Central memory CD4-positive, alpha-beta T cell (primary cell): ENCODE data around the gene MYO3B.

Experiments used
- DNase-seq: peaks from one replicate; pipeline ENCODE4 v3.0.0; 2022

MYO3B gene

DNA sequence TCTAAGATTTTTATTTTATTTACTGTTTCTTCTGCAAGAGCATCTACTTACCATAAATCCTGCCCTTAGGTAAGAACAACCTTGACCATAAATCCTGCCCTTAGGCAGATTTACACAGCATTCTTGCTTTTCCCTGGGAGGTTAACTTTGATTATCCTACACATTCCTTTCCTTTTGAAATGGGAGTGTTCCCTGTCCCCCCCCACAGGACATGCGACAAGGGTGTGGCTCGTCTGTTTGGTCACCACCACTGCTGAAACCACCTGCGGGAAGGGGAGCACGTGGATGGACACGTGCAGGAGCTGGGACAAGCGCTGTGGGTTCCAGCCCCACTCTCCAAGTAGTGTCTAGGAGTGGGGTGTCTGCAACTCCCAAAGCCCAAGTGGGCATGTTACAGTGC lies 297.9 kb downstream of the MYO3B start:
- DNase-seq = no peak

DNA sequence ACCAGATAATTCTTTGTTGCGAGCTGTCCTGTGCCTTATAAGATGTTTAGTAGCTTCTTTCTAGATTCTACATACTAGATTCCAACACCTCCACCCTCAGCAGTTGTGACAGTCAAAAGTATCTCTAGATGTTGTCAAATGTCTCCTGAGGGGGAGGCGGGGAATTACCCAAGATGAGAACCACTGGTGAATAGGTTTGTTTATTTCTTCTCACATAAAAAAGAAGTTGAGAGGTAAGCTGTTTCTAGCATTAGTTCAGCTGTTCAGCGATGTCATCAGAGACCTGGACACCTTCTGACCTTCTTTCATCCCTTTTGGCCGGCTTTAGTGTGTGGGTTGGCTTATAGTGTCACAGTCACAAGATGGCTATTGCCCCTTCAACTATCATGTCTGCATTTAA lies 299.7 kb downstream of the MYO3B start:
- no peak for DNase-seq

DNA sequence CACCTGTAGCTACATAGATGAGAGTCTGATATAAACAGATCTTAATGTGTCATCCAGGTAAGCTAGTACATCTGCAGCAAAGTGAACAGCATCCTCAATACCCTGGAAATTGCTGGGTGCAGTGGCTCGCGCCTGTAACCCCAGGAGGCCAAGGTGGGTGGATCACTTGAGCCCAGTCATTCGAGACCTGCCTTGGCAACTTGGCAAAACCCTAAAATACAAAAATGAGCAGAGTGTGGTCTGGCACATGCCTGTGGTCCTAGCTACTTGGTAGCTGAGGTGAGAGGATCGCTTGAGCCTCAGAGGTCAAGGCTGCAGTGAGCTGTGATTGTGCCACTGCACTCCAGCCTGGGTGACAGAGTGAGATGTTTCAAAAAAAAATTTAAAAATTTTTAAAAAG lies 303.3 kb downstream of the MYO3B start:
- no peak for DNase-seq

DNA sequence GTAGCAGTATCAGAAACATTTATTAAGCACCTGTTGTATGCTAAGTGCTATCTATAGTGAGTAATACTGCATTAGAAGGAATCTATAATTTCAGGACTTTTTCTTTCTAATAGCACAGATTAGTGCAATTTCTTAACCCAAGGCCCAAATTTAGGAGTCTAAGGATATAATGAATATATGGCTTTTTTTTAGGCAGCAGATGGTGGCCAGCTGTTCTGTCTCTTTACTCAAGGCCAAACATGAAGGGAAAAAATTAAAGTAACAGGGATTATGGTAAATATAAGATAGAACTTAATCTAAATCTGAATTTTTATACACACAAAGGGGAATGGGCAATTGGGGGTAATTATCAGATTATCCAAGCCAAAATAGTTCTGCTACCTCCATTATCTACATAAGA lies 306.6 kb downstream of the MYO3B start:
- DNase-seq = no peak

DNA sequence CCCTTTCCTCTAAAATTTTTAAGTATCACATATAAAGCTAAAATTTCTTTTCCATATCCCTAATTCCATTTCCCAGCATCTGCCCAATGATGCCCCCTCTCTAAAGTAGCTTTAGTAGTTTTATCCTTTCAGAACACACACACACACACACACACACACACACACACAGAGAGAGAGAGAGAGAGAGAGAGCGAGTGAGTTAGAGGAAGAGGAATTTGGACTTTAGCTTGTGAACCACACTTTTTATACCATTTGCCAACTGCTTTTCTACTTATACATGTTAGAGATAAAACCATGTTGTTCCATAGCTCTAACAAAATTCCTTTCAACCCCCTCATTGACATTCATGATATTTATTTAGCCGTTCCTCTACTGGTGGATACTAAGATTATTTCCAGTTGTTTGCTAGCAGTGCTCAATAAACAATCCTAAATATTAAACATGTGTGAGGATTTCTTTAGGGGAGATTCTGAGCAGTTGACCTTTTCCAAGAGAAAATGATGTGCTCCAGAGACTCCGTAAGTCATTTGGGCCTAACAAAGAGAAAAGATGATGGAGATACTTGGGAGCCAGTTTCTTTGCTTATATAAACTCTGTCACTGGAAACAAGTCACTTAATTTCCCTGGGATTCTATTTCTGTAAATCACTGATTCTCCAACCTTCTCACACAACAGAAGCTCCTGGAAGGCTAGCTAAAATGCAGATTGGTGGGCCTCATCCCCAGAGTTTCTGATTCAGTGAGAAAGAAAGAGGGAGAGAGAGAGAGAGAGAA lies 307.5 kb downstream of the MYO3B start:
- DNase-seq = no peak

DNA sequence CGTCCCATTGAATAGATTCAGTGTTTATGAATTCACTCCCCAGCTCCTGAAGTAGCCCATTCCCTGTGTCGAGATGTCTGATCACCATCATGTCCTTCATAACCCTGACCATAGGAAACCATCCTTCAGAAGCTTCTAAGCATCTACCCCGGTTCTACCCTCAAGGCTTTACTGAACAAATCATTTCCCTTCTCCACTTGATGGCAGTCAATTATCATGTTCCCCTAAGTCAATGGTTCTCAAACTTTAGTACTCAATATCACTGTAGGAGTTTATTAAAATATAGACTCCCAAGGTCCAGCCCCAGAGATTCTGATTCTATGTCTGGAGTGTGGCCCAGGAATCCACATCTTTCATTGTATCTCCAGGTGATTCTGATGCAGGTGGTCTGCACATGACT lies 308.8 kb downstream of the MYO3B start:
- DNase-seq = no peak

DNA sequence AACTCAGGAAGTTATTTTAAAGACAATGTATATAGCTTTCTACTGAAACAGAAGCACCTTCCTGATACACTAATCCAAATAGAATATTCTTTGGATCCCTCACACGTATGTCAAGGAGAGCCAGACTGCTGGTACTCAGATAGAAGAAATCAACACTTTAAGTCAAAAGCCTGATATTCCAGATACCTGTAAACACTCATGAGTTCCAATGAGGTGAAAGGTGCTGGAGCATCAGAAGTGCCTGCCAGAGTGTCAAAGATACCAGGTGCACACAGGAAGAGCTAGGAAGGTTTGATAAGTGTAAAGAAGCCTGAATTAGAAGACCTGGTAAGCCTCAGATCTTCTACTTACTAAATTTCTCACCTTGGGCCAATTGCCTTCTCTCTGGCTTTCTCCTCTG lies 310.9 kb downstream of the MYO3B start:
- DNase-seq = no peak

DNA sequence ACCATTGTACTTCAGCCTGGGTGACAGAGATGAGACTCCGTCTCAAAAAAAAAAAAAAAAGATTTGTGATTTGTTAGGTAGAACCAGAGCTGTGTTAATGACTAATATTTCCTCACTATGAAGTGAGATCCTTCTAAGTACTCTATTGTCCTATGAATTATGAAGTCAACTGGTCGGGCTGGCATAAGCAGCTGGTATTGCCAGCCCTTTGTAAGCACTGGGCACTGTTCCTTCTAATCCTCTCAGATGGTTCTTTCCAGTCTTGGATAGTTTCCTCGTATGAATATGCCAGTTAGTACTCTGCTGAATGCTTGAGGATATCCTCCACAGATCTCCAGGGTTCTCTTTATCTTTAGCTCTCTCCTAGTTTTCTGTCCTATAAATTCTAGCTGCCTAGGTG lies 314.1 kb downstream of the MYO3B start:
- DNase-seq = no peak

DNA sequence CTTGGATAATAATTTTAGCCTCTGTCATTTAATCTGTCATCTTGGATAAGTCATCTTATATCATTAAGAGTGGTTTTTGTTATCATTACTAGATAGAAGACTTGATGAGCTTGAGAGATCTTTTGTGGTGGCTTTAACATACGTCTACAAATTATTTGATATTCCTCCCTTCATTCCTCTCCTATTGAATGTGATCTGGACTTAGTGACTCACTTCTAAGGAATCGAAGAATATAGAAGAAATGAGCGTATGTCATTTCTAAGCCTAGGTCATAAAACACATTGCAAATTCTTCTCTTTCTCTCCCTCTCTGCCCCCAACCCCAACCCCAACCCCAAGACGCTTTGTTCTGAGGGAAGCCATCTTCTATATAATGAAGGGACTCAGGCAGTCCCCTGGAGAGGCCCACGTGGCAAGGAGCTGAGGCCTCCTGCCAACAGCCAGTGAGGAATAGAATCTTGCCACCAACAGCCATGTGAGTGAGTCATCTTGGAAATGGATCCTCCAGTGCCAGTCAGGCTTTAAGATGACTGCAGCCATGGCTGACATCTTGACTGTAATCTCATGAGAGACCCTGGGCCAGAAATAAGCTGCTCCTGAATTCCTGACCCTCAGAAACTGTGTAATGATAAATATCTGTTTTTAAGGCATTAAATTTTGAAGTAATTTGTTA lies 315.6 kb downstream of the MYO3B start:
- no peak for DNase-seq

DNA sequence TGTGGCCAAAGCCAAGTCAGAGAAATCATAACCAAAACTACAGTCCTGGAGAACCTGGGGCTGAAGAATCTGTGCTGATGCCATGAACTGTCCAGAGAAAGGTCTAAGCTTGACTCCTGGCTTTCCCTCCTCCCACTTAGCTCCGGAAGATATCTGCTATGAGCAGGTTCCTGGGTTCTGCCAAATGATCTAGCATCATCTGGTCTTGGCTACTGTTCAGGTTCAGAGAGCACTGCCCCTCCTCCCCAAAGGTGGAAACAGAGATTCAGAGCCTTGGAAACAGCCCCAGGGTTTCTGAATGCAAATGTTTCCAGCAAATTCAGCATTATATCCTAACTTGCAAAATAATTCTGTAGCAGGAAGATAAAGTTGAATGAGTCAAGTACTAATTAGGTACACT lies 317.9 kb downstream of the MYO3B start:
- no peak for DNase-seq

DNA sequence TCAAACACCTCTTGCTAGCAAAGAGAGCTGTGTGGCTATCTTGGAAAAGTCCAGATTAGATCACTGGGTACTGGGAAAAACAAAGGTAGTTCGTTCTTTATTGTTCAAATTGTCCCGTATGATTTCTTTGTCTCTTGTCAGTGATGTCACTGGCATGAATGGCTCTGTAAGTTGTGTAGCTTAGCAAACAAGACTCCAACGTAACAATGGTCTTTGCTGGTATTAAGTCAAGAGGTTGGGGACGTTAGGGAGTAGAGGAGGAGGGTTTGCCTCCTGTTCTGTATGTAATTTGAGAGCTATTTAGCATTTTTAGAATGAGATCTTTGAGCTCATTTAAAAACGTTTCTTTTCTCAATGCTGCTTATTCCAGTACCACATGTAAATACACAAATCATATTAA lies 320.7 kb downstream of the MYO3B start:
- no peak for DNase-seq

DNA sequence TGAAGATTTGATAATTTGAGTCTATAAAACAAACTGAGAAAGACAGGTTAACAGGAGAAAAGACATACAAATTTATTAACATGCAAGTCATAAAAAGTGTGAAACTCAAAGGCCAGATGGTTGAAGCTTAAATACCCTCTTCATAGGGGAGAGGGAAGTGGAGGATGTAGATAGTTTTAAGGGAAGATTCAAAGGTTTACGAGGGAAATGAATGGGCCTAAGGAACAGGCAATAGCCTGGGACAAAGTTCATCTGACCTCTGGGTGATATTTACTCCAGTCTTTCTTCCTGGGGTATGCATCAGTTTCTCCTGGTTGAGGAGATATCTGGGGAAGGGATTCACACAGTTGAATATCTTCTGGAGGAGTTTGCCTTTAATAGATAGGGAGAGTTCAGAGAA lies 322.2 kb downstream of the MYO3B start:
- DNase-seq = no peak

DNA sequence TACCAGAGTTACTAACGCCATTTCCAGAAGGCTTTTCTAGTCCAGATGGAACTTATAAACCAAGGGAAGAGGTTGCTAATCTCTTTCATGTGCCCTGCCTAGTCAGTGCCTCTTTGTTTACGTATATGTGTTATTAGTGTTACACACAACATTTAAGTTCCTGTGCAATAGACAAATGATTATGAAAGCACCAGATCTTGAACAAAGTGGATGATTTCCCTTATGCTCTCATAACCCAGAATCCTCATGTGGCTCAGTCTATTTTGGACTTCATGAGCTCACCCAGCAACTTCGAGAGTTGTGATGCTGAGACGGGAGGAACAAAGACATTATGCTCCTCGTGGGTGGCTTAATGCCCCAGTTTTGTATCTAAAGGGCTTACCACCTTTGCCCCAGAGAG lies 322.8 kb downstream of the MYO3B start:
- DNase-seq = no peak

DNA sequence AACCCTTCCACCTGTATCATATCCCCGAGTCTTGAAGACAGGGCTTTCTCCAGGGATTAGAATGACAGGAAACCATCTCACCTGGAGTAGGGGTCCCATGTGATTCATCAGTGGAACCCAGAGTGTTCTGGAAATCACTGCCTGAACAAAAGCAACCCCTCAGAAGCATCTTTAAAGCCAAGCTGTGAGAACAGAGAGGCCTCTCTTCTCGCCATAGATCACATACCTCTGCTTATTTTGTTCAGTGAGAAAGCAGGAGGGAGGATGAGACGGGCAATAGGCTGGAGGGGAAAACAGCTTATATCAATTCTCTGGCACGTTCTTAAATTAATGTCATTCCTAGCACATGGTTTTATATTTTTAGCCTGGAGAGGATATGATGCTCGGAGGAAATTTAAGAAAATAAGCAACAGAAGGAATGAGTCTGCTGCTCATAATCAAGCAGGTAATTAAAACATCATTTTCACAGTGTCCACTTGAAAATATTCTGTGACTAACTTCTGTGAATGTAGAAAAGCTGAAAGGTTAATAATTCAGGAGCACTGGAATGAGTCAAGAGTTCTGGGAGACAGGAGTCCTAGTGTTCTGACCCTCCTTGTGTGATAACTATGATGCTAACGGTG lies 323.6 kb downstream of the MYO3B start:
- DNase-seq = no peak

DNA sequence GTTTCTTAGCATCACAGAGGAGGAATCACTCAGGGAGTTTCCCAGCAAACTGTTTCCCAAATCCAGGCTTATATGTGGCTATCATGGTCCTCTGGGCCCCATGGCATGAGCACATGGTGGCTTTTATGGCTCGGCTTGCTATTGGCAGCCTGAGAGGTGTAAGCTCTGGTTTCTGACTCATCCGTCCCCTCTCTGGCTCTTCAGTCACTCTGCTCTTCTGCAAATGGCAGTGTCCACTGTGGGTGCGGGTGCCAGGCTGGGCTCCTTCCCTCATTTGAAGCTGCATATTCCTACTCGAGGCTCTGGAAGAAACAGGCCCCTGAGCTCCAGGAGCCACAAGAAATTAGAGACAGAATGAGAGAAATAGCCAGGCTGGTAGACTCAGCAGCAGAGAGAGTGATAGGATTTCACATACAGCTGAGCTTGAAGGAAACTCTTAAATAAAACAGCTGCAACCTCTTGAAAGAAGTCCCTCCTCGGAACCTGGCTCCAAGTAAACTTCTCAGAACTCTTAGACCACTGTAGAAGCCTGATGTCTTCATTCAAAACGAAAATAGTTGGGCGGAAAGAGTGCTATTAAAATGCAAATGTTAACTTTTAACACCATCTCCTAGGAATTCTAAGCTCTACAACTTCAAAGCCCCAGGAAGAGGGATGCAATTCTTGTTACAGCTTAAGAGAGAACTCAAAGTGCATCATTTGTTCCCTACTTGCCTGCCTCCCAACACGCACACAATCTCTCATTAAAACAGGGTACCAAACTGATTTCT lies 324.6 kb downstream of the MYO3B start:
- no peak for DNase-seq

DNA sequence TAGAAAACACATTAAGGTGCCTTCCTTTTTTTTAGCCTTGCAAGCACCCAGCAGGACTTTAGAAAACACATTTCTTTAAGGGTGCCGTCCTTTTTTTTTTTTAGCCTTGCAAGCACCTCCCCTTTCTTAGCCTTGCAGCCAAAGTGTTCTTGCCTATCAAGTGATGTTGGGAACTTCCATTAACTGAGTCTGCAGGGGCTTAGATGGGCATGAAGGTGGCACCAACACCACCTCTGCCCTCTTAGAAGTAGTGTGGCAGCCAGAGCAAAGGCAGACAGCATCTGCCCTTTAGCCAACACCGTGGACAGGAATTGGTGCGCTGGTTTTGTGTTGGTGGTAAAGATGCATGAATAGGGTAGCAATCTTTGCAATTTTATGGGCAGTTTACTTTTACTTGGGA lies 325.6 kb downstream of the MYO3B start:
- no peak for DNase-seq

DNA sequence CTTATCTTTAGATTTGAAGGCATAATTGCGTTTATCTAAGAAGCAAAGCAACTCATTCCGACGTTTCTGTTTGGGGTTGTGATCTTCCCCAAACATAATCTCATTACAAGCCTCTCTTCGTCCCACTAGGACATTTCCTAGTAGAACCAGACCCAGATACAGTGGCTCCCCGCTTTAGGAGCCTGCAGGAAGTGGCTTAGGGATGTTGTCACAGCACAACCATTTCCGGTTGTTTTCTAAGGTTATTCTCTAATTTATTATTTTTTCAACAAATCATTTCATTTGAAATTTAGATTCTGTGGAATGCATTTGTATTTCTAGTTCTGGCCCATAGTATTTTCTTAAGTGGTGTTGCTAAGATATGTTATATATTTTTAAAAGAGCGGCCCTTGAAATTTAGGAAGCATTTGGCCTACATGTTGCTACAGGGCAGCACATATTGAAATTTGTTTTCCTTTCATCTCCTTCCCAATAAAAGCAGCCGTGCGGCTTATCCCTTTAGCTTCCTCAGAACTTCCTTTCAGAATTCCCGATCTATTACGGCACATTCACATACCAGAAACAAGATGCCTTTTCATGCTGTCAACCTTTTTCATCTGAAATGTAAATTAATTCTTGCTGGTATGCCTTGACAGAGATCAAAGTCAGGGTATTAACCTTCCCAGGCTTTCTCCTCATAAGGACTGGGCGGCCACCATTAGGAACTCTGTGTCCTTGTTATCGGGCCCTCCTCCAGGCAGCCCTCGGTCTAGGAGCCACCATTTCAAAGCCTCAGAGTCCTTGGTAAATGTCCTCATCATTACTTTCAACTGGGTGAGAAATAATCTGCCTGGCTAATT lies 326.2 kb downstream of the MYO3B start:
- no peak for DNase-seq

DNA sequence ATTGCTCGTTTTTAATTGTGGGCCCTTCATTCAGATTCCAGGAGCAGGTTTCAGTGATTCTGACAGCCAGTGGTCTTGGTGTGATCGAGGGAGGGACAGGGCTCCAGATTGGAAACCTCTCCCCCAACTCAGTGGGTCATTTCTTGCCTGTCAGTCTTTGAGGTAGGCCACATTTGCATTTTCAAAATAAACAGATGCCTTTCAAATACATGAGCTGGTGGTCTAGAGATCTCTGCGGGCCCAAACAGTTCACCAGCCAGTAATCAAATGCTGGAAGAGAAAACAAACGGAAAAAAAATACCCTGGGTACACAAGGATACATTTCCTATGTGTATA lies 326.8 kb downstream of the MYO3B start:
- no peak for DNase-seq

DNA sequence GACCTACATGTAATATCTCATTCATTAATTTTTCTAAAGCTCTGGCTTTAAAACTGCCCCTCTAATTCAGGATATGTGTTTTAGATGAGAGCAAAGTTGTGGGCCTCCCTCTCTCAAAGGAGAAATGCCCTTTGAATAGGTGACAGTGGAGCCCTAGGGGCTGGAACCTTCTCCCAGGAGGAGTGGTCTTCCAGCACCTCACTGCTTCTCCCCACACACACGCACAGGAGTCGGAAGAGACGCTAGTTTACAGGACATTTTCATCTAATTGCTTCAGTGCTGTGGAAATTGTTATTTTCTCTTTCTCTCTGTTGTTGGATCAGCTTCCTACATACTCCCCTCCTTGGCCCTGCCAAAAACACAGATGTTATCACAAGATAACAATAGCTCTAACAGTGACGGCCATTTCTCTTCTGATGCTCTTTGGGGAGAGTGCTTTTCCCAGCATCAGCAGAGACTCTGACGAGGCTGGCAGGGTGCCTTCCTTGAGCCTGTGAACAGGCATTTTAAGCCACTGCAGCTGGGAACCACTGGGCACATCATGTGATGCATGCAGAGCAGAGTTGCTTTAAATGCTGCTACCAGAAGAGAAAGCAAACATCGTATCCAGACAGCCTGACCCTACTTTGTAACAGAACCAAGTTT lies 327.8 kb downstream of the MYO3B start:
- no peak for DNase-seq

DNA sequence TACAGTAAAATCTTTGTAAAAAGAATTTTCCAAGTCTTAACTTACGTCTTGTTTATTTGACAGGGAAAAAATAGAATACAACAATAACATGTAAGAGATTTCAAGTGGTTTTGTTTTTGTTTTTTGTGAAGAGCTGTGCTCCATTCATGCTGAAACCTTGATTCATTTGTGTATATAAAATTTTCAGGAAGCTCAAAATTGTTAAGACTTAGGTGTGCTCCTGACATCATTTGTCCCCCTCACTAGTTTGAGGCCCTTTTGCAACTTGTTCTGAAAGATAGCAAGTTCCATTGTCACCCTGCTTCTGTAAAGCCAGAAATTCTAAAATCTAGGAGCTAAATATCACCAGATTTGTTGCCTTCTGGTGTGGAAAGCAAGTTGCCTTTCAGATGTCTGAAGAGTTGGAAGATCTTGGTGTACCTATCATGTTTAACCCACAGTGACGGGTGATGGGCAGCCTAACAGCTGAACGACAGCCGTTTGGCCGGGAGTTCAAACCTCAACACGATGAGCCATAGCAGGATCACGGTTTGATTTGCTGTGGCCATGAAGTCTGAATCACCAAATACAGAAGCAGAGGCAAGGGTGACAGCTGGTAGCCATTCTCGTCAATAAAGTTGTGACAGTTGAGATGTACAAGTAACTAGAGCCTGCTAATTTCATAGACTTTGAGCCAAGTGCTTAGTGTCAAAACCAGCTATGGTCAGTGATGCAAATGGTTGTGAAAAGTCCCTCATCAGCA lies 331.7 kb downstream of the MYO3B start:
- DNase-seq = no peak

DNA sequence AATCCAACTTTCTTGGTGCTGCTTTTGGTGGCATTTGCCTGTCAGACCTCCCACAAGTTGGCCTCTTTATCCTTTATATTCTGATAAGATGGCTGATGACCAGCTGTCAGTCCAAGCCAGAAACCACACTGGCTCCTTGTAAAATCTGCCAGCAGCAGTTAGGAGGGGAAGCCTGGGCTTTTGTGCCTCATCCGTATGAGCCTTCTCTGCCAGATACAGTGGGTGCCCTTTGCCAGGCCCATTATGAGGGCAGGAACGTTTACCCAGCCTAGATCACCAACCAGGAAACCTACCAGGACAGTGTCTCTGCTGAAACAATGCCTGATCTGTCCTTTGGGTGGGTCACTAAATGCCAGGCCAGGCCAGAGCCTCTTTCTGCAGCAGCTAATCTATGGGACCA lies 334.3 kb downstream of the MYO3B start:
- DNase-seq = no peak
